Testis (tissue), 3 donors: ENCODE measurements around the gene MAN2B2. TPM values are rescaled to one million over a fixed set of nuclear protein-coding genes. Genes with fewer than 3 reads are reported as not detected.
A peak's percentile ranks its signal among the peaks of the same experiment; 100 is the strongest.

Source experiments
- DNase-seq: peaks from one replicate; pipeline ENCODE4 v3.0.0-alpha.2; 2019
- H3K27ac ChIP-seq, 2 donors: fragments of 200-600 bp; sonication (generic); one replicate each; pipeline ENCODE4 v1.5.1; 2019
- H3K27me3 ChIP-seq: fragments of 200-600 bp; sonication (generic); one replicate; pipeline ENCODE4 v1.5.1; 2019
- H3K36me3 ChIP-seq: fragments of 200-600 bp; sonication (generic); one replicate; pipeline ENCODE4 v1.5.1; 2017; ENCODE audit warnings: low read depth; ENCODE audit errors: missing control alignments
- H3K4me1 ChIP-seq: fragments of 200-600 bp; sonication (generic); one replicate; pipeline ENCODE4 v1.5.1; 2019
- H3K4me3 ChIP-seq, 2 donors: fragments of 200-600 bp; sonication (generic); one replicate each; pipeline ENCODE4 v1.5.1; 2017 to 2019
- H3K9me3 ChIP-seq: fragments of 200-600 bp; sonication (generic); one replicate; pipeline ENCODE4 v1.5.1; 2017
- CTCF ChIP-seq, 3 experiments: fragments of 450-650 bp in 2 of 3; fragments of 200-600 bp in 1 of 3; sonication (generic) in 1 of 3; IDR thresholded peaks; one replicate each; pipeline ENCODE4 v1.5.1; 2016 to 2019; ENCODE audit warnings: antibody characterized with exemption in 3 of 3, mild to moderate bottlenecking in 2 of 3, moderate library complexity in 1 of 3
- POLR2A ChIP-seq: fragments of 450-650 bp; IDR thresholded peaks from one replicate; pipeline ENCODE4 v1.6.1; 2017; ENCODE audit warnings: antibody characterized with exemption, mild to moderate bottlenecking, moderate library complexity
- WGBS, 2 donors: methylation state at CpG; one replicate each; pipeline ENCODE4 v1.1.5; 2018; 5-methylcytosine and 5-hydroxymethylcytosine counted together
- intact Hi-C: fragments of 100-400 bp; cut with DNase I; formaldehyde crosslinking; loops from one replicate; pipeline ENCODE4 v1.15.1; 2023; ENCODE audit warnings: low total_unique reads
- polyA plus RNA-seq: library from polyadenylated mRNA; stranded (reverse); fragments of 350-450 nt; fragmentation: Illumina TruSeq; extraction: RNeasy Lipid Tissue Mini Kit (QIAGEN cat#74804); gene quantifications from one replicate; pipeline ENCODE4 v1.2.3, GENCODE V29; 2014; ENCODE audit warnings: low read depth, low replicate concordance; ENCODE audit not compliant: insufficient read depth
- total RNA-seq, 2 donors: library from RNA; depleted of rRNA; stranded (reverse); fragments of >200 nt; gene quantifications; one replicate each; pipeline ENCODE4 v1.2.3, GENCODE V29; 2016

Gene MAN2B2
- total and polyA plus RNA-seq, 3 donors from 2014 or later, result 15.0 to 23.7 (median 17.0) TPM

GRCh38 chr4:6659897-6660296 is 84.9 kb downstream of the MAN2B2 start:
- Histone ChIP-seq H3K9me3 (no peaks in the 10 kb centered on the region), H3K4me1 (peaks cover 15% of the 10 kb centered on the region), H3K36me3 (no peaks in the 10 kb centered on the region), H3K27ac (peak overlapping the region in 1 of 2 donors; percentile 89), H3K4me3 (no peak overlapping the region), H3K27me3 (no peaks in the 10 kb centered on the region)
- no peak for DNase-seq
- 59 to 73% methylated on average over 2 of the region's 2 CpGs for WGBS, 2 donors
- TF ChIP-seq POLR2A, result no peak
- TF ChIP-seq CTCF (IDR thresholded peaks at IDR 0.05), result no peak
- intact Hi-C loops, result no loop called here

DNA sequence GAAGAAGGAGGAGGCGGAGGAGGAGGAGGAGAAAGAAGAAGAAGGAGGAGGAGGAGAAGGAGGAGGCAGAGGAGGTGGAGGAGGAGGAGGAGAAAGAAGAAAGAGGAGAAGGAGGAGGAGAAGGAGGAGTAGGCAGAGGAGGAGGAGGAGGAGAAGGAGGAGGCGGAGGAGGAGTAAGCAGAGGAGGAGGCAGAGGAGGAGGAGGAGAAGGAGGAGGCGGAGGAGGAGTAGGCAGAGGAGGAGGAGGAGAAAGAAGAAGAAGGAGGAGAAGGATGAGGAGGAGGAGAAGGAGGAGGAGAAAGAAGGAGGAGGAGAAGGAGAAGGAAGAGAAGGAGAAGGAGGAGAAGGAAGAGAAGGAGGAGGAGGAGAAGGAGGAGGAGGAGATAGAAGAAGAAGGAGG is 85.4 kb downstream of the MAN2B2 start:
- DNase-seq, result peak; percentile 72
- no peak for TF ChIP-seq CTCF (IDR thresholded peaks at IDR 0.05)
- TF ChIP-seq POLR2A, result no peak
- Histone ChIP-seq H3K4me3 (no peak overlapping the region), H3K27me3 (no peaks in the 10 kb centered on the region), H3K27ac (no peak overlapping the region), H3K36me3 (no peaks in the 10 kb centered on the region), H3K9me3 (no peaks in the 10 kb centered on the region), H3K4me1 (peaks cover 15% of the 10 kb centered on the region)
- WGBS, 2 donors, result 52 to 77% methylated on average over 3 of the region's 3 CpGs
- intact Hi-C loops, result no loop called here

DNA sequence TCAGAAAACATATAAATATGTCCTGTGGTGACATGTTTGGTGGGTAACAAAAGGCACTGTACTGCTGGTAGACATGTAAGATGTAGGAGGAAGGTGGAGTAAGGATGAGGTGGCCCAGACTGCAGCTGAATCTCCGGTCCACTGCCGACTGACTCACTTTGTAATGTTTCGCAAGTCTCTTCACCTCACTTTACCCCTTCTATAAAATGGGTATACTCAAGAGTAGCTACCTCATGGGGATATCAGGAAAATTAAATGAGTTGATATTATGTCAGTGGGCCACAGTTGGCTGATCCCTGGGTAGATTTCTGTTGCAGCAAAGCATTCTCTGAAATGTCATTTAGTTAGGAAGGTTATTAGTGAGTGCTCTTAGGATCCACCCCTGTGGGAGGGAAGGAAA is 87.6 kb downstream of the MAN2B2 start:
- 91 to 93% methylated on average over 3 of the region's 3 CpGs for WGBS, 2 donors
- intact Hi-C loops, result no loop called here
- H3K9me3 ChIP-seq, result no peaks in the 10 kb centered on the region

GRCh38 chr4:6663596-6664393 is 88.8 kb downstream of the MAN2B2 start:
- H3K27ac ChIP-seq, result no peak overlapping the region
- WGBS, 2 donors, result 15 to 19% methylated on average over 20 to 55 of the region's 55 CpGs
- TF ChIP-seq CTCF (IDR thresholded peaks at IDR 0.05), result no peak
- no peak for TF ChIP-seq POLR2A
- intact Hi-C loops, result no loop called here
- peak overlapping the region; percentile 41 to 47 for H3K4me3 ChIP-seq
- H3K27me3 ChIP-seq, result no peaks in the 10 kb centered on the region
- peak; percentile 28 for DNase-seq
- H3K36me3 ChIP-seq, result no peaks in the 10 kb centered on the region
- H3K4me1 ChIP-seq, result peaks cover 11% of the 10 kb centered on the region
- no peaks in the 10 kb centered on the region for H3K9me3 ChIP-seq

More for the DNA sequence above, 87.6 kb downstream of the MAN2B2 start:
- H3K27me3 ChIP-seq, result no peaks in the 10 kb centered on the region
- H3K36me3 ChIP-seq, result no peaks in the 10 kb centered on the region
- no peak overlapping the region for H3K4me3 ChIP-seq
- TF ChIP-seq CTCF (IDR thresholded peaks at IDR 0.05) (no peak), POLR2A (no peak)
- peaks cover 12% of the 10 kb centered on the region for H3K4me1 ChIP-seq
- no peak overlapping the region for H3K27ac ChIP-seq
- DNase-seq, result no peak

DNA sequence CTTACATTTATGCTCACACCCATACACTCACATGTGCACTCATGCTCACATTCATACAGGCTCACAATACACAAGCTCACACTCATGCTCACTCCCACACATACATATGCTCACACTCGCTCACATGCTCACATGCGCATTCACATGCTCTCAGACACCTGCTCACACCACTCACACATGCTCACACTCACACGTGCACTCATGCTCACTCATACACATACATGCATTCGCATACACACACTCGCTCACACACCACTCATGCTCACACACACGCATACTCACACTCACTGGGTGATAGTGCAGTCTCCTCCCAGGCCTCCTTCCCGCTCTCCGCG is 90.3 kb downstream of the MAN2B2 start:
- H3K27ac ChIP-seq, result no peak overlapping the region
- 59 to 78% methylated on average over 9 of the region's 9 CpGs for WGBS, 2 donors
- intact Hi-C loops, result no loop called here

More for the DNA sequence above, 90.3 kb downstream of the MAN2B2 start:
- Histone ChIP-seq H3K27me3 (no peaks in the 10 kb centered on the region), H3K4me3 (no peak overlapping the region), H3K36me3 (no peaks in the 10 kb centered on the region), H3K9me3 (no peaks in the 10 kb centered on the region), H3K4me1 (no peaks in the 10 kb centered on the region)
- no peak for DNase-seq
- no peak for TF ChIP-seq CTCF (IDR thresholded peaks at IDR 0.05)
- no peak for TF ChIP-seq POLR2A
